CD1c-positive myeloid dendritic cell (primary cell): ENCODE results near the gene MAN1C1.

Experiments
- DNase-seq: peaks from one replicate; pipeline ENCODE4 v3.0.0-alpha.2; 2016; ENCODE audit errors: extremely low spot score

Gene MAN1C1

DNA sequence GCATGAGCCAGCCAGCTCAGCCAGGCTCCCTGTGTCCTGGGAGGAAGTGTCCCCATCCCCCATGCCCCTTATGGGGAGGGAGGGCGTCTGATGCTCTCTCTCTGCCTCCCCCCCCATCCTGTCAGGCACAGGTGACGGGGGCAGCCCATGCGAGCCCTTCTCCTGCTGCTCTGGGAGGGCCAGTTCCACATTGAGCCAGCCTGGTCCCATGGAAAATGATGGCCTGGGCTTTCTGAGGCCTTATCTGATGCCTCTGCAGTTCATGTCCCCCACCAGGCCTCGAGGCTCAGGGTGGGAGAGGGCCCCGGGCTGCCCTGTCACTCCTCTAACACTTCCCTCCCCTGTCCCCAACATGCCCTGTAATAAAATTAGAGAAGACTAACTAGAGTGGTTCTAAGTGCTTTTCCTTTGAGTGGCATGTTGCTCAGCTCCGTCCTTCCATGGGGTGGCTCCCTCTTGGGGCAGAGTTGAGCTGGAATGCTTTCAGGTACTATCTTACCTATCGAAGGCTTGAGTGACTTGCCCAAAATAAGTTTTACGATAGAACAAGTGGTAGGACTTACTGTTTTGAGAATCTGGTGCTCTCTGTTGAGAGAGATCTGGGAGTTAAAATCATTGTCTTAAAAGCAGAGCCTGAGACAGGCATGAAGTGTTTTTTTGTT is 201.4 kb downstream of the MAN1C1 start:
- no peak for DNase-seq

DNA sequence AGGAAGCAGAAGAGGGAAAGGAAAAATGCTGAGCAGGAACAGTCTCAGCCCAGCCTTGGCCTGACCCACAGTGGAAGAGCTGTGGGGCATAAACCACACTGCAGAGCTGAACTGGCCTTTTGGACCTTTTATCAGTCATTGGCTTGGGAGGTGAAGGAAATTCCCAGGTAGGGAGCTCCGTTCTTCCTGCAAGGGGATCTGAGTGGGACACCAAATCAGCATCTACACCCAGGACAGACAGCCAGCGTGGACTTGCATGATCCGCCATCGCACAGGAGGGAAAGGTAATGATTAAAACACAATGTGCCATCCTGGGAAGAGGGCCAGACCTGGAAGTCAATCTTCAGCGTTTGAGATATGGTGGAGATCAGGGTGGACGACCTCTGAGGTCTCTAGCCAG is 202.0 kb downstream of the MAN1C1 start:
- no peak for DNase-seq

GRCh38 chr1:25819491-25820246 is 203.1 kb downstream of the MAN1C1 start, which contains the start of gene MTFR1L:
Gene MTFR1L, plus strand, starts transcription at chr1:25819954. Its CDS starts 3,151 bp downstream, at chr1:25823105.
- DNase-seq = peak; percentile 90

- DNase-seq = peak; percentile 74
These were observed 203.9 kb downstream of the MAN1C1 start for GRCh38 chr1:25820247-25821111.

- no peak for DNase-seq
These were observed 204.5 kb downstream of the MAN1C1 start for GRCh38 chr1:25821112-25821476.

GRCh38 chr1:25821630-25822091 is 205.1 kb downstream of the MAN1C1 start:
- no peak for DNase-seq

DNA sequence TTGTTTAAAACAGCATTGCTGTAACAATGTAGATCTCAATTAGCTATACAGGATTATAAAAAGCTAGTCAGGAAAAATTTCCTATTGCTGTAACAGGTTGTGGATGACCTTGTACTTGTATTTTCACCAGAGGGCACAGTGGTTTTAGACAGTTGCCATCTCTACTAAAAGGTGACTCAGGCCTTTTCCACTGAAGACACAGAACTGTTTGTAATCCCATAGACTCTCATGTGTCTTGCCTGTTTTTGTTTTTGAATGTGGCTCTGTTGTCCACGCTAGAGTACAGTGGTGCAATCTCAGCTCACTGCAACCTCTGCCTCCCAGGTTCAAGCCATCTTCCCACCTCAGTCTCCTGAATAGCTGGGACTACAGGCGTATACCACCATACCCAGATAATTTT is 209.0 kb downstream of the MAN1C1 start:
- DNase-seq = no peak

GRCh38 chr1:25826571-25826970 is 210.0 kb downstream of the MAN1C1 start:
- DNase-seq = no peak

- no peak for DNase-seq
These were observed 211.9 kb downstream of the MAN1C1 start for GRCh38 chr1:25828491-25828890.

- DNase-seq = no peak
These were observed 212.5 kb downstream of the MAN1C1 start for GRCh38 chr1:25829046-25829445.

GRCh38 chr1:25831569-25832196 is 215.1 kb downstream of the MAN1C1 start:
- DNase-seq = no peak

DNA sequence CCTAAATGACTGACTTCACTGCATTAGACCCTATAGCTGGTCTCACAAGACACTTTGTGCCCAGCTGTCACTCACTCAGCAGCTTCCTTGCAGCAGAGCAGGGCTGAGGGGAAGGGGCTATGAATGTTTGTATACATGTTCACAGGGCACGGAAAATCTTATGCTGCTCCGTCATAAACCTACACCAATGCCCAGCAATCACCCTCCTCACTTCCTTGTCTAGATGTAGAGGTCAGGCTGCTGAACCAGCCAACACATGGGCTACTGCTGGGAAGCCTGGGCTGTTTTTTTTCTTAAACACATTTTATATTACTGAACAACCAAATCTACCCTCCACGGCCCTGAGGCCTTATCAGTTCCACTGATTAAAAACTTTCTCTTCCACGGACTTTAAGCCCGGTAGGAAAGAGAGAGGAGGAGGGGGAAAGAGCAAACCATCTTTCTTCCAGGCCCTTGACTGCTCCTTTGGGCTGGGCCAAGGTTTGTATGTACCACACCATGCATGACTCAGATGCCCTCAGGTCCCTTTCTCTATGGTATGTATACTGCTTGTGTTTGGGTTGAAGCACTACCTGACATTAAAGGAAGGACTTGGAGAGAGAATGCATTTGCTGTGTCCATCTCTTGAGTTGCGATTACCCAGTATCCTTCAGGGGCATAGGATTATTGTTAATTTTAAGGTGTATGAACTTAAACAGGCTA is 215.9 kb downstream of the MAN1C1 start:
- DNase-seq = no peak

GRCh38 chr1:25833158-25833557 is 216.6 kb downstream of the MAN1C1 start:
- no peak for DNase-seq
